Measurements from ENCODE around the gene CAPZB. TPM values are rescaled to one million over a fixed set of nuclear protein-coding genes. Genes with fewer than 3 reads are reported as not detected.

The CAPZB gene
- total RNA-seq, 4 donors from 2014 or later = 58.2 to 109 (median 96.7) TPM

DNA sequence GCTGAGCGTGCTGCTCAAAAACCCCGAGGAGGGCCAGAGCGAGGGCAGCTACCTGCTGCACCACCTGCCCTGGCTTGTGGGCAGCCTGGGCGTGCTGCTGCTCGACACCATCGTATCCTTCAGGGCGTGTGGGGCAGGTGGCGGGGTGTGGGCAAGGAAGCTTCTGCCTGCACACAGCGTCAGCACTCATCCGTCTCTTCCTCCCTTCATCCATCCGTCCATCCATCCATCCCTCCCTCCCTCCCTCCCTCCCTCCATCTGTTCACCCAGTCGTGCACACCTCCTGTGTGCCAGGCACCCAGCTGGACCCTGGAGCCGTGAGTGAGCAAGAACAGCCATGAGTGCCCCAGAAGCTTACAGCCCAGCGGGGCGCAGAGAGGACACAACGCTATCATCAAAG, 158.0 kb downstream of the CAPZB start:
- Histone ChIP-seq H3K36me3 (peaks cover 0 to 100% (median 7%) of the 10 kb centered on the region in 3 donors), H3K27ac (no peak overlapping the region), H3K4me1 (no peaks in the 10 kb centered on the region), H3K27me3 (no peaks in the 10 kb centered on the region), H3K4me3 (no peak overlapping the region), H3K9me3 (no peaks in the 10 kb centered on the region)
- WGBS, 2 donors = 84 to 86% methylated on average over 14 to 16 of the region's 16 CpGs
- DNase-seq (ENCODE audit: low spot score in 2 of 2) = no peak
- TF ChIP-seq CTCF (IDR thresholded peaks at IDR 0.05) = no peak
- TF ChIP-seq POLR2A (IDR thresholded peaks at IDR 0.05) = no peak
- TF ChIP-seq EP300 (IDR thresholded peaks at IDR 0.05) = no peak

- Histone ChIP-seq H3K4me1 (no peaks in the 10 kb centered on the region), H3K27ac (no peak overlapping the region), H3K27me3 (no peaks in the 10 kb centered on the region), H3K9me3 (no peaks in the 10 kb centered on the region), H3K4me3 (no peak overlapping the region), H3K36me3 (peaks cover 0 to 100% (median 7%) of the 10 kb centered on the region in 3 donors)
- WGBS, 2 donors = 59 to 92% methylated on average over 6 of the region's 6 CpGs
- no peak for TF ChIP-seq CTCF (IDR thresholded peaks at IDR 0.05)
- TF ChIP-seq POLR2A (IDR thresholded peaks at IDR 0.05) = no peak
- no peak for TF ChIP-seq EP300 (IDR thresholded peaks at IDR 0.05)
- no peak for DNase-seq (ENCODE audit: low spot score in 2 of 2)
Observed at GRCh38 chr1:19326748-19327065, 158.6 kb downstream of the CAPZB start.

- TF ChIP-seq CTCF (IDR thresholded peaks at IDR 0.05) (no peak), EP300 (IDR thresholded peaks at IDR 0.05) (no peak), POLR2A (IDR thresholded peaks at IDR 0.05) (no peak)
- Histone ChIP-seq H3K36me3 (peaks cover 0 to 95% (median 7%) of the 10 kb centered on the region in 3 donors), H3K4me1 (no peaks in the 10 kb centered on the region), H3K4me3 (no peak overlapping the region), H3K27me3 (no peaks in the 10 kb centered on the region), H3K27ac (no peak overlapping the region), H3K9me3 (no peaks in the 10 kb centered on the region)
- no peak for DNase-seq (ENCODE audit: low spot score in 2 of 2)
- 77 to 86% methylated on average over 18 to 31 of the region's 32 CpGs for WGBS, 2 donors
Observed at GRCh38 chr1:19325958-19326747, 159.2 kb downstream of the CAPZB start.

- peaks cover 0 to 92% (median 7%) of the 10 kb centered on the region in 3 donors for H3K36me3 ChIP-seq
- H3K4me3 ChIP-seq = no peak overlapping the region
- TF ChIP-seq POLR2A (IDR thresholded peaks at IDR 0.05) (no peak), EP300 (IDR thresholded peaks at IDR 0.05) (no peak), CTCF (IDR thresholded peaks at IDR 0.05) (no peak)
- H3K27me3 ChIP-seq = no peaks in the 10 kb centered on the region
- no peak overlapping the region for H3K27ac ChIP-seq
- H3K4me1 ChIP-seq = no peaks in the 10 kb centered on the region
- DNase-seq (ENCODE audit: low spot score in 2 of 2) = no peak
- H3K9me3 ChIP-seq = no peaks in the 10 kb centered on the region
- WGBS, 2 donors = 80 to 89% methylated on average over 18 to 19 of the region's 19 CpGs
Observed at GRCh38 chr1:19325368-19325957, 159.9 kb downstream of the CAPZB start.

DNA sequence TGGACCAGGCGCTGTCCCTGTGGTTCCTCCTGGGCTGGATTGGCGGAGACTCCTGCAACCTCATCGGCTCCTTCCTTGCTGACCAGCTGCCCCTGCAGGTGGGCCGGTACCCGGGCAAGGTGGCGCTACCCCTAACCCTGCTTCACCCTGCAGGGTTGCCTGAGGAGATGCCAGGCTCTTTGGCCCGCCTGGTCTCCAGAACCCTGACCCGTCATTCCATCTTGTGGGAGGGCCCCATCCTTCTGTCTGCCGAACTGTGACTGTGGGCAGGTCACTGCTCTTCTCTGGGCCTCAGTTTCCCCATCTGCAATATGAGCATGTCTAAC, 160.7 kb downstream of the CAPZB start:
- no peak overlapping the region for H3K4me3 ChIP-seq
- H3K27ac ChIP-seq = no peak overlapping the region
- DNase-seq (ENCODE audit: low spot score in 2 of 2) = no peak
- no peaks in the 10 kb centered on the region for H3K27me3 ChIP-seq
- WGBS, 2 donors = 93 to 97% methylated on average over 8 to 9 of the region's 9 CpGs
- H3K36me3 ChIP-seq = peaks cover 0 to 88% (median 7%) of the 10 kb centered on the region in 3 donors
- H3K4me1 ChIP-seq = no peaks in the 10 kb centered on the region
- H3K9me3 ChIP-seq = no peaks in the 10 kb centered on the region
- TF ChIP-seq POLR2A (IDR thresholded peaks at IDR 0.05) (no peak), CTCF (IDR thresholded peaks at IDR 0.05) (no peak), EP300 (IDR thresholded peaks at IDR 0.05) (no peak)
